ENCODE measurements around the gene ARF4. TPM values are rescaled to one million over a fixed set of nuclear protein-coding genes. Genes with fewer than 3 reads are reported as not detected.

Gene ARF4
- total RNA-seq, 1 experiment from 2014 or later: 112 TPM

- TF ChIP-seq CTCF (IDR thresholded peaks at IDR 0.05 in 2 of 3, conservative IDR thresholded peaks at IDR 0.05 in 1 of 3; ENCODE audit: borderline replicate concordance in 1 of 3, insufficient read depth in 1 of 3, low read depth in 2 of 3, low read length in 2 of 3) (no peak), EGR1 (IDR thresholded peaks at IDR 0.05; ENCODE audit: low read depth) (no peak), MAX (IDR thresholded peaks at IDR 0.05) (no peak), CEBPB (IDR thresholded peaks at IDR 0.05; ENCODE audit: low read depth) (no peak), EZH2 (IDR thresholded peaks at IDR 0.05) (no peak), ZFX (IDR thresholded peaks at IDR 0.05) (no peak), SIN3A (IDR thresholded peaks at IDR 0.05; ENCODE audit: low read depth) (no peak), SP1 (IDR thresholded peaks at IDR 0.05; ENCODE audit: low read depth) (no peak), CBX3 (IDR thresholded peaks at IDR 0.05; ENCODE audit: low read depth) (no peak), SRF (IDR thresholded peaks at IDR 0.05; ENCODE audit: low read depth) (no peak), POLR2A (IDR thresholded peaks at IDR 0.05; ENCODE audit: borderline replicate concordance, extremely low read depth, insufficient read depth, insufficient read length) (no peak)
- DNase-seq (ENCODE audit: low read depth, low spot score) (no peak), ATAC-seq (no peak)
- Histone ChIP-seq H4K20me1 (ENCODE audit: insufficient read depth) (no peaks in the 10 kb centered on the region), H3K27ac (ENCODE audit: low read depth, low read length) (no peak overlapping the region), H3K27me3 (ENCODE audit: insufficient read depth, low read length) (no peaks in the 10 kb centered on the region), H3K79me2 (ENCODE audit: insufficient read depth, low read length) (no peaks in the 10 kb centered on the region), H3K9me2 (ENCODE audit: insufficient read depth) (no peaks in the 10 kb centered on the region), H3K9ac (ENCODE audit: low read length) (no peak overlapping the region), H3K9me3 (ENCODE audit: control insufficient read depth in 1 of 2, insufficient read depth in 1 of 2, low read depth in 1 of 2, low read length in 2 of 2) (no peaks in the 10 kb centered on the region), H2AFZ (ENCODE audit: low read depth, low read length, poor library complexity, severe bottlenecking) (no peak overlapping the region), H3K4me2 (ENCODE audit: low read length) (no peak overlapping the region), H3K36me3 (ENCODE audit: control insufficient read depth in 1 of 2, insufficient read depth in 2 of 2, low read length in 2 of 2) (peaks cover 19 to 21% of the 10 kb centered on the region in 2 experiments), H3K4me1 (ENCODE audit: control insufficient read depth in 1 of 2, insufficient read depth in 2 of 2, low read length in 2 of 2) (no peaks in the 10 kb centered on the region), H3K4me3 (replicated peaks in 1 of 2; ENCODE audit: low read depth in 1 of 2, low read length in 2 of 2) (no peak overlapping the region)
- RAD21 ChIA-PET (ENCODE audit: low non-redundant PET in 1 of 2, low total read pairs in 2 of 2, uncharacterized antibody in 2 of 2, unreplicated experiment in 2 of 2): no interaction called here
- CTCF ChIA-PET: no interaction called here
- intact Hi-C loops (cut with micrococcal nuclease): no loop called here
- POLR2A ChIA-PET: no interaction called here
- BruUV-seq (replicated peaks): no TSS peak
Measured at GRCh38 chr3:57624801-57625200, 27.7 kb upstream of the ARF4 start.

GRCh38 chr3:57622362-57622761 is 25.2 kb upstream of the ARF4 start:
- H3K36me3 ChIP-seq (ENCODE audit: control insufficient read depth in 1 of 2, insufficient read depth in 2 of 2, low read length in 2 of 2): peaks cover under 1 to 6% of the 10 kb centered on the region in 2 experiments; a peak in 2 of 4 replicates
- no peak overlapping the region for H3K27ac ChIP-seq (ENCODE audit: low read depth, low read length)
- no peaks in the 10 kb centered on the region for H3K27me3 ChIP-seq (ENCODE audit: insufficient read depth, low read length)
- H3K79me2 ChIP-seq (ENCODE audit: insufficient read depth, low read length): no peaks in the 10 kb centered on the region
- intact Hi-C loops (cut with micrococcal nuclease): no loop called here
- H4K20me1 ChIP-seq (ENCODE audit: insufficient read depth): no peaks in the 10 kb centered on the region
- ChIA-PET RAD21 (ENCODE audit: low non-redundant PET in 1 of 2, low total read pairs in 2 of 2, uncharacterized antibody in 2 of 2, unreplicated experiment in 2 of 2) (no interaction called here), POLR2A (no interaction called here), CTCF (no interaction called here)
- H3K9me3 ChIP-seq (ENCODE audit: control insufficient read depth in 1 of 2, insufficient read depth in 1 of 2, low read depth in 1 of 2, low read length in 2 of 2): no peaks in the 10 kb centered on the region
- ATAC-seq (no peak), DNase-seq (ENCODE audit: low read depth, low spot score) (no peak)
- H2AFZ ChIP-seq (ENCODE audit: low read depth, low read length, poor library complexity, severe bottlenecking): no peak overlapping the region
- TF ChIP-seq SRF (IDR thresholded peaks at IDR 0.05; ENCODE audit: low read depth): no peak
- TF ChIP-seq ZNF274 (IDR thresholded peaks at IDR 0.05; ENCODE audit: low read depth, low read length): no peak
- no peak for TF ChIP-seq YY1 (IDR thresholded peaks at IDR 0.05; ENCODE audit: extremely low read depth, insufficient replicate concordance, low read depth, low read length)
- no peak for TF ChIP-seq ELF1 (IDR thresholded peaks at IDR 0.05; ENCODE audit: borderline replicate concordance, low read depth)
- TF ChIP-seq SIN3A (IDR thresholded peaks at IDR 0.05; ENCODE audit: low read depth): no peak
- TF ChIP-seq FOSL1 (IDR thresholded peaks at IDR 0.05; ENCODE audit: low read depth): no peak
- no peak for TF ChIP-seq ATF3 (IDR thresholded peaks at IDR 0.05)
- TF ChIP-seq ZBTB33 (IDR thresholded peaks at IDR 0.05; ENCODE audit: extremely low read depth, insufficient replicate concordance, low read length): no peak
- no peak for TF ChIP-seq ZFX (IDR thresholded peaks at IDR 0.05)
- TF ChIP-seq MAX (IDR thresholded peaks at IDR 0.05): no peak
- TF ChIP-seq POLR2AphosphoS5 (IDR thresholded peaks at IDR 0.05; ENCODE audit: low read depth, low read length): no peak
- TF ChIP-seq EZH2 (IDR thresholded peaks at IDR 0.05): no peak
- no peak for TF ChIP-seq CBX3 (IDR thresholded peaks at IDR 0.05; ENCODE audit: low read depth)
- TF ChIP-seq EGR1 (IDR thresholded peaks at IDR 0.05; ENCODE audit: low read depth): no peak
- no peaks in the 10 kb centered on the region for H3K9me2 ChIP-seq (ENCODE audit: insufficient read depth)
- H3K4me2 ChIP-seq (ENCODE audit: low read length): no peak overlapping the region
- no TSS peak for BruUV-seq (replicated peaks)
- H3K4me1 ChIP-seq (ENCODE audit: control insufficient read depth in 1 of 2, insufficient read depth in 2 of 2, low read length in 2 of 2): no peaks in the 10 kb centered on the region
- no peak overlapping the region for H3K4me3 ChIP-seq (replicated peaks in 1 of 2; ENCODE audit: low read depth in 1 of 2, low read length in 2 of 2)
- H3K9ac ChIP-seq (ENCODE audit: low read length): no peak overlapping the region
